T-helper 2 cell (primary cell): ENCODE results near the gene HMOX1.

Experiments used
- DNase-seq, 5 experiments: peaks; one replicate each; pipeline versions ENCODE4 v3.0.0 to v3.0.0-alpha.2; 2012 to 2022
- total RNA-seq, 2 donors: gene quantifications; one replicate each; lab custom pipeline; 2026; lab: John Stamatoyannopoulos, UW

HMOX1 gene
- 0 to 0.54 reads per million in 2 donors for total RNA-seq

DNA sequence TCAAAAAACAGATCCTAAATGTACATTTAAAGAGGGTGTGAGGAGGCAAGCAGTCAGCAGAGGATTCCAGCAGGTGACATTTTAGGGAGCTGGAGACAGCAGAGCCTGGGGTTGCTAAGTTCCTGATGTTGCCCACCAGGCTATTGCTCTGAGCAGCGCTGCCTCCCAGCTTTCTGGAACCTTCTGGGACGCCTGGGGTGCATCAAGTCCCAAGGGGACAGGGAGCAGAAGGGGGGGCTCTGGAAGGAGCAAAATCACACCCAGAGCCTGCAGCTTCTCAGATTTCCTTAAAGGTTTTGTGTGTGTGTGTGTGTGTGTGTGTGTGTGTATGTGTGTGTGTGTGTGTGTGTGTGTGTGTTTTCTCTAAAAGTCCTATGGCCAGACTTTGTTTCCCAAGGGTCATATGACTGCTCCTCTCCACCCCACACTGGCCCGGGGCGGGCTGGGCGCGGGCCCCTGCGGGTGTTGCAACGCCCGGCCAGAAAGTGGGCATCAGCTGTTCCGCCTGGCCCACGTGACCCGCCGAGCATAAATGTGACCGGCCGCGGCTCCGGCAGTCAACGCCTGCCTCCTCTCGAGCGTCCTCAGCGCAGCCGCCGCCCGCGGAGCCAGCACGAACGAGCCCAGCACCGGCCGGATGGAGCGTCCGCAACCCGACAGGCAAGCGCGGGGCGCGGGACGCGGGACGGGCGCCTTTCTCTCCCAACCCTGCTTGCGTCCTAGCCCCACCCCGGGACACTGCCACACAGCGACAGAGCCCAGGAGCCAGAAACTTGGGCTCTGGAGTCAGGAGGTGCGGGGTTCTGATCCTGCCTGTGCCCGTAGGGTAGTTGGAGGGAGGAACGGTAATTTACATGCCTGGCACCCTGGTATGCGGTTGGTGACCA, at the start of gene HMOX1:
HMOX1 (plus strand) TSS at position 560 of the 887 bp plus-strand sequence; CDS start at position 638, 78 bp downstream.
- DNase-seq: peak in 4 of 5 experiments; percentile 19 to 77 (median 24)

- DNase-seq: no peak
These were observed 48.6 kb upstream of the HMOX1 start for GRCh38 chr22:35332278-35332677.

DNA sequence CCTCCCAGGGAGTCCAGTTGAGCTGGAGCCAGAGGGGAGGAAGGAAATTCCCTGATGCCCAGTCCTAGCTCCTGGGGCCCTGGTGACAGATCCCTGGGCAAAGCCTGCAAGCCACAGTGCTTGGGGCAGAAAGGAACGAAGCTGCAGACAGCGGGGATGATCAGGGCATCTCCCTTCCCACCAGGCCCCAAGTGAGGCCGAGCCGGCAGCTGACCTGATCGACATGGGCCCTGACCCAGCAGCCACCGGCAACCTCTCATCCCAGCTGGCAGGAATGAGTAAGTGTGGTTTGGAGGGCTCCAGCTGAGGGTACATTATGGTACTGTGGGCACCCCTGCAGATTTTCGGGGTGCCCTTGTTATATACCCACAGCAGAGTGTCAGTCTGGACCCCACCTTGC, 47.7 kb upstream of the HMOX1 start:
- DNase-seq: no peak

GRCh38 chr22:35334004-35334403, 46.9 kb upstream of the HMOX1 start:
- DNase-seq: peak in 2 of 5 experiments; percentile 30 to 67

DNA sequence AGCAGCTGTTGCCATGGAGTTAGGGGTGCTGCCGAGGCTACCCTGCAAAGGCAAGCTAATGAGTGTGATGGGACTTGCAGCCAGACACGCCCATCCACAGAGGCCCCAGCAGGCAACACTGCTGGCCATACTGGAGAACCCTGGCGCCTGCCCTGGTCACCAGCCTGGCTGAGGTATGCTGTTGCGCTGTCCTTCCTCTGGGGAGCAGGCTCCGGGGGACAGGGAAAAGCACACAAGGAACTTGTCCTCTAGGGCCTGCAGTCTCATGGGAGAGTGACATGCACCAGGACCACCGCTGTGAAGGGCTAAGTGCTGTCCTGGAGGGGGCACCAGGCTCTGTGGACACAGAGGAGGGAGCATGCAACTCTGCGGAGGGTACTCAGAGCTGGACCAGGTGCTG, 45.4 kb upstream of the HMOX1 start:
- peak in 1 of 5 experiments; percentile 33 for DNase-seq

DNA sequence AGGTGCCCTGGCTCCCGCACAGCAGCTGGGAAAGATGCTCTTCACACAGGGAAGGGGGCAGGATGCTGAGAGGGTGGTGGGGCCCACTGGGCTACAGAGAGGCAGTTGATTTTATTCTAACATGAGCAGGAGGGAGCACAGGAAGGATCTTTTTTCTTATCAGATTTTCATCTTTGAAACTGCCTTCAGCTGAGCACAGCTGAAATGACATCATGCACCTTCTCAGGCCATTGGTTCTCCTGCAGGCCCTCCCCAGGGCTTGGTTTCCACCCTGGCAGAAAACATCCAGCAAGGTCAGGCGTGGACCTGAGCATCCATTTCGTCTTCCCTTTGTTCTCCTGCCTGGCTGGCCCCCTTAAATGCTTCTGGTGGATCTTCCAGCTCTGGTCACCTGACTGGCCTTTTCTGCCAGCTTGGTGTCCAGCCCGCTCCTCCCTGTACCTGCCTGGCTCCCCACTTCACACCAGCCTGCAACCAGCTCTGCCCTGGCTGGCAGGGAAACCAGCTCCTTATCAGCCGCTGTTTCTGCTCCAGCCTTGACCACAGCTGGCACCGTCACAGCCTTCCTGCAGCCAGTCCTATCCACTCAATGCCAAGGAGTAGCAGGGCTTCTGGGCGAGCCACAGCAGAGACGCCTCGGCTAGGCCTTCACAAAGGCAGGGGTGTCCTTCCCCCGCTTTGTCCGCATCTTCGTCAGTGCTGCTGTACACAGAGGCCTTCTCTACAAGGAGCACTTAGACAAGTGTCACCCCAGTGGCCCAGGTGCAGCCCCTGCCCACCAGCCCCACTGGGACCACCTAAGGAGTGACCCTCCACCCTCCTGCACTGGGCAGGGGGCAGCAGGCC, 44.7 kb upstream of the HMOX1 start:
- peak in 1 of 5 experiments; percentile 88 for DNase-seq

GRCh38 chr22:35337932-35338331, 43.0 kb upstream of the HMOX1 start:
- DNase-seq: peak in 1 of 5 experiments; percentile 61

GRCh38 chr22:35341090-35341874, 39.6 kb upstream of the HMOX1 start:
- DNase-seq: no peak

DNA sequence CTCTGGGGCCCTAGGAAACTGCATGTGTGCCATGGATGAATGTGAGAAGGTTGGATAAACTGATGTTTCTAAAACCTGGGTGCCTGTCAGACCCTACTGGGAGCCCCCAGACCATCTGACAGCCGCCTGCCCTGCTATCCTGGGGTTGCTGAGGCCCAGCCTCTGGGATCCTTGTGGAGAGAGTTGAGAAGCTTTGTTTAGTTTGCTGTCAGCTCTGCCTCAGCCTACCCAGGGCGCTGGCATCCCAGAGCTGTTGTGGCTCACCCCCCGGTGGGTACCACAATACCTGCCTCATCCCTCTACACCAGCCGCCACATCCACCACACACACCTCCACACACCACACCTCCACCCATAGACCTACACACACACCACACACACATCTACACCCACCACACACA, 38.5 kb upstream of the HMOX1 start:
- no peak for DNase-seq

DNA sequence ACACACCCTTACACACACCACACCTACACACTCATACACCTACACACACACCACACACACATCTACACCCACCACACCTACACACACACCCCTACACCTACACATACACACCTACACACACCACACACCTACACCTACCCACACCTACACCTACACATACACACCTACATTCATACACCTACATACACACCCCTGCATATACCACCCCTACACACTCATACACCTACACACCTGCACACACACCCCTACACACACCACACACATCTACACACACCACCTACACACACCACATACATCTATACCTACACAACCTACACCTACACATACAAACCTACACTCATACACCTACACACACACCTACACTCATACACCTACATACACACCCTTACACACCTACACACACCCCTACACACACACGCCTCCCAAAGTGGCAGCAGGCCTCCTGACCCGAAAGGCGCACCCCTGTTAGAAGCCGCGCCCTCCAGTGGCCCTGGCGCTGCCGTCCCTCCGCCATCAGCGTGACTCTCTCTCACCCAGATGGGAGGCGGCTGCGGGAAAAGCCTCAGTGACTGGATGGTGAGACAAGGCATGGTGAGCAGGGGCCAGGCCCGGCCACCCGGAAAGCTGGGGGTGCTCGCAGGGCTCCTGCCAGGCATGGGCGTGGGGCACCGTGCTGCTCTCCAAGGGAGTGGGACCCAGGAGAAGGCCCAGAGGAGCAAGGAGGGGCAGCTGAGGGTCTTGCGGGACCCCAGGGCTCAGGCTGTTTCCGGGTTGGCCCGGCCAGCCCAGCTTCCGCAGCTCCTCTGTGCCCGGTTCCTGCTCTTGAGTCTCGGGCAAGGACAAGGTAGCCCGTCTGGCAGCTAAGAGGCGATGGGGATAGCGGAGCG, 37.0 kb upstream of the HMOX1 start:
- no peak for DNase-seq

DNA sequence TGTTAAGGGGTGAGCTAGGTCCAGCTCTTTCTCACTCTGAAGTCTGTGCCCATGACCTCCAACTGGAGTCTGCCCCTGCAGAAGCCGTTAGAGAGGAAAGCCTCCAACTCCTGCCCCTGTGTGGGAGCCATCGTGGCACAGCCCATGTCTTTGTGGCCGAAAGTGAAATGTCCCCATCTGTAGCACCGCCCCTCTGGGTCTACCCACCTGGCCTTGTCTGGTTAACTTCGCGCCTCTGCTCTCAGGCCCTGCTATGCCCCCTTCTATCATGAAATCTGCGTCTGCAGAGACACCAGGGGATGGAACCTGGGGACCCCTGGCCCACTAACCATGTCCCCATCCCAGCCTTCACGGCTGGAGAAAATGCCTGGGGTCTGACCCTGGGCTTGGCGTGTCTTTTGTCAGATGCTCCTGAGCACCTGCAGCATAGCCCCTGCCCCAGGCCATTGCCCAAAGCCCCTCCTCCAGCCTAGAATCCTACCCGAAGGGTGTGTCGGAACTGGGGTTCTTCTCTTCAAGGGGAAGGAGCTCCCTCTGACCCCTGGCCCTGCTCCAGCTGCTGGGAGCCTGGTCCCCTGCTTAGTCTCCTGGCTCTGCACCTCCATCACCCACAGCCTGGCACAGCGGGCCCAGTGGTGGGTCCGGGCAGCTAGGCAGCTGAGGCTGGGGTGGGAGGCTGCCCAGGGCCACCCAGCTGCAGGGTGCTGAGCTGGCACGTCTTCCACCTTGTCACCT, 35.8 kb upstream of the HMOX1 start:
- peak in 1 of 5 experiments; percentile 34 for DNase-seq

GRCh38 chr22:35345808-35346505, 34.9 kb upstream of the HMOX1 start:
- DNase-seq: no peak

DNA sequence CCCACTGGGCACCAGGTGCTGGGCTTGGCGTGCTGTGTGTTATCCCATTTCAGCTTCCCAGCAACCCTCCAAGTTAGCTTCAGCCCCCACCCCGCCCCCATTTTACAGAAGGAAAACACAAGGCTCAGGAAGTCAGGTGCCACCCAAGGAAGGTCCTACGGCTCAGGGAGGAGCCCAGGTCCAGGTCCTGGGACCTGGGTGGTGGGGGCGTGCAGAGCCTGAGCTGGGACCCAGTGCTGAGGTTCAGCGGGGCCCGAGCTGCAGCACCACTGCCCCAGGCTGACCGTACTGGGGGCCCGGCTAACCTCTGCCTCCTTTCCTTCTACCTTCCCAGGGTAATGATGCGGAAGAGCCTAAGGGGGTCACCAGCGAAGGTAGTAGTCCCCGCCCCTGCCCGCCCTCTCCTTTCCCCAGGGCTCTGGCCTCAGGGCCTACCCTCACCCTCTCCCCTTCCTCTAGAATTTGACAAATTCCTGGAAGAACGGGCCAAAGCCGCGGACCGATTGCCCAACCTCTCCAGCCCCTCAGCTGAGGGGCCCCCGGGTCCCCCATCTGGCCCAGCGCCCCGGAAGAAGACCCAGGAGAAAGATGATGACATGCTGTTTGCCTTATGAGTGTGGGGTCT, 34.2 kb upstream of the HMOX1 start:
- DNase-seq: no peak

DNA sequence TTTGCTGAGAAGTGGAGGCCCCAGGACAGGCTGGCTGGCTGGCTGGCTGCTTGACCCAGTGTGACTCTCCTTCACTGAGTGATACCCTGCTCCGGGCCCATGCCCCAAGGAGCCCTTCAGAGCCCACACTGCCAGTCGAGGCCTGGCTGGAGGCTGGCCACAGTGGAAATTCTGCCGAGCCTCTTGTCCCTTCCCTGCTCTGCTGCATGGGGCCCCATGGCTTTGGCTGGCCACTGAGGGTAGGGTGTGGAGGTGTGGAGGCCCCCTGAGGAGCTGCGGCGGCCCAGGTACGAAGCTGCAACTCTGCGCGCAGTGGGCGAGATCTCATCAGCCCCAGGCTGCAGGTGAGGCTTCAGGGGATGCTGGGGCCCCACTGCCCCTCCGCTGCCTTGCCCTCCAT, 33.4 kb upstream of the HMOX1 start:
- DNase-seq: no peak

GRCh38 chr22:35348026-35348590, 32.8 kb upstream of the HMOX1 start:
- no peak for DNase-seq

DNA sequence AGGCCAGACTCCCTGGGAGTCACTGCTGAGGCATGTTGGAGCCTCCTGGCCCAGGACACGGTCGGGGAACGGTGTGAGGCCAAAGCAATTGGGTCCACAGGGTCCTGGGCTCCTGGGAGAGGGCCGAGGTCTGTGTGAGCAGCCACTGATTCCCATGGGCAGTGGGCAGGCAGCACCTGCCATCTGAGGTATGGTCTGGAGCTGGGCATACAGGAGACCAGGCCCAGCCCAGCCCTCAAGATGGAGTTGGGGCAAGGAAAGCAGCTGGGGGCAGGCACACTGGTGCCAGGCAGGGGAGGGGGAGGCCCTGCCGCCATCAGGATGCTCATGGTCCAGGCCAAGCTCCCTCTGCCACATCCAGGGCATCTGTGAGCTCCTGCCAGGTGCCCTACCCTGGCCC, 32.2 kb upstream of the HMOX1 start:
- DNase-seq: no peak

DNA sequence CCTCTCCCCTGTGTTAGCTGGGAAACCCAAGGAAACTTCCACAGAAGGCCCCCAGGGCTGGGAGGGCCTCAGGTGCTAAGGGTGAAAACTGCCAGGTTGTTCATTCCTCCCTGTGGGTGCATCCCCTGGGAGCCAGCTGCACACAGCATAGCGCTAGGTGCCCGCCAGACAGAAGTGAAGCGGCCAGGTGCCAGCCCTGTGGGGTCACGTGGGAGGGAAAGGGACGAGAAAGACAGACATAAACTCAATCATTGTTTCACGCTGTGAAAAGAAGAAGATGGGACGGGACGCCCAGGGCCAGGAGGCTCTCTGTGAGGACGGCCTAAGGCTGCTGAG, 31.6 kb upstream of the HMOX1 start:
- no peak for DNase-seq

GRCh38 chr22:35349704-35350538, 31.0 kb upstream of the HMOX1 start:
- DNase-seq: no peak
